ENCODE measurements around the gene CFL1. TPM values are rescaled to one million over a fixed set of nuclear protein-coding genes. Genes with fewer than 3 reads are reported as not detected.

The CFL1 gene
- total and polyA plus RNA-seq, 2 of the 8 experiments (the other 6 are each of a cell fraction or from before 2014, with no cell fraction given), result 1,252 to 1,365 TPM

DNA sequence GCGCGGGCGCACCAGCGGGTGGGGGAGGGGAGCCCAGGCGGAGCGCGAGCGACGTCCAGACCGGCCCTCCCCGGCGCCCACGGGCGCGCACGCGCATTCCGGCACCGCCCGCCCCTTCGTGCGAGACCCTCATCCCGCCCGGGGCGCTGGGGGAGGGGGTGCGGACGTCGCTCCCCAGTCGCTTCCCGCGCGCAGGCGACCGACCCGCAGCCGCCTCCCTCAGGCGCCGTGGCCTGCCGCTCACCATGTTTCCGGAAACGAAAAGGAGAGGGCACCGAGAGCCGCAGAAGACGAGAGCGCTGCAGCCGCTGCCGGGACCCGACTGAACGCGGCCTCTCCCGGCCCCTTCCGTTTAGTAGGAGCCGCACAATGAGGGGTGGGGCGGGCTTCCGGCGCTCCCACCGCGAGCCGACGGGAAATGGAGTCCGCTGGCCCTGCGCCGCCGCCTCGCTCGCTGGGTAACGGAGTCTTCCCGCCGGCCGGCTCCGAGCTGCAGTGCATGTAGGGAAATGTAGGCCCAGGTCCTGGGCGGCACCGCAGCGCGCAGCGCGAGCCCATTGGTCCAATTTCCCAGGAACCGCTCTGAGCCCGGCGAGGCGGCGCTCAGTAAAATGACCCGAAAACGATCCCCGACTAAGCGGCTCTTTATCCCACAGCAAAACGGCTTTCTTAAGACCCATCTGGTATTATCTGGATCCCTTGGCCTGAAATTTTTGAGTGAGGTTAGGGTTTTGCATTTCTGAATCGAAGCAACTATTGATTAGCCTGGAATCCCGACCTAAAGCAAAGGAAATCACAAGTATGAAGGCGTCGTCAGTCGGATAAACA lies at the start of gene CFL1 (continued):
- TF ChIP-seq RAD21 (IDR thresholded peaks at IDR 0.05 in 1 of 2, conservative IDR thresholded peaks at IDR 0.05 in 1 of 2; ENCODE audit: low read depth in 2 of 2, low read length in 2 of 2) (no peak), CHD1 (IDR thresholded peaks at IDR 0.05; ENCODE audit: low read depth, low read length) (no peak), ASH2L (IDR thresholded peaks at IDR 0.05; ENCODE audit: low read length) (no peak), CBX8 (IDR thresholded peaks at IDR 0.05; ENCODE audit: borderline replicate concordance, low read depth, low read length) (no peak), JUND (IDR thresholded peaks at IDR 0.05; ENCODE audit: low read length) (0 out of 2 replicates have a peak, but pooled peaks have one; percentile 15), SAP30 (IDR thresholded peaks at IDR 0.05; ENCODE audit: insufficient read depth, insufficient replicate concordance, low read length) (no peak), POLR2A (IDR thresholded peaks at IDR 0.05; ENCODE audit: control extremely low read depth in 1 of 2, low read depth in 2 of 2, low read length in 2 of 2) (peak in 1 of 2 experiments; percentile 100; a peak in 2 of 3 replicates), CEBPB (IDR thresholded peaks at IDR 0.05; ENCODE audit: low read depth, low read length) (no peak), CREB1 (IDR thresholded peaks at IDR 0.05) (peak; percentile 49; the same call in 1 of the 2 replicates)
- TF ChIP-seq, protein P1, sequence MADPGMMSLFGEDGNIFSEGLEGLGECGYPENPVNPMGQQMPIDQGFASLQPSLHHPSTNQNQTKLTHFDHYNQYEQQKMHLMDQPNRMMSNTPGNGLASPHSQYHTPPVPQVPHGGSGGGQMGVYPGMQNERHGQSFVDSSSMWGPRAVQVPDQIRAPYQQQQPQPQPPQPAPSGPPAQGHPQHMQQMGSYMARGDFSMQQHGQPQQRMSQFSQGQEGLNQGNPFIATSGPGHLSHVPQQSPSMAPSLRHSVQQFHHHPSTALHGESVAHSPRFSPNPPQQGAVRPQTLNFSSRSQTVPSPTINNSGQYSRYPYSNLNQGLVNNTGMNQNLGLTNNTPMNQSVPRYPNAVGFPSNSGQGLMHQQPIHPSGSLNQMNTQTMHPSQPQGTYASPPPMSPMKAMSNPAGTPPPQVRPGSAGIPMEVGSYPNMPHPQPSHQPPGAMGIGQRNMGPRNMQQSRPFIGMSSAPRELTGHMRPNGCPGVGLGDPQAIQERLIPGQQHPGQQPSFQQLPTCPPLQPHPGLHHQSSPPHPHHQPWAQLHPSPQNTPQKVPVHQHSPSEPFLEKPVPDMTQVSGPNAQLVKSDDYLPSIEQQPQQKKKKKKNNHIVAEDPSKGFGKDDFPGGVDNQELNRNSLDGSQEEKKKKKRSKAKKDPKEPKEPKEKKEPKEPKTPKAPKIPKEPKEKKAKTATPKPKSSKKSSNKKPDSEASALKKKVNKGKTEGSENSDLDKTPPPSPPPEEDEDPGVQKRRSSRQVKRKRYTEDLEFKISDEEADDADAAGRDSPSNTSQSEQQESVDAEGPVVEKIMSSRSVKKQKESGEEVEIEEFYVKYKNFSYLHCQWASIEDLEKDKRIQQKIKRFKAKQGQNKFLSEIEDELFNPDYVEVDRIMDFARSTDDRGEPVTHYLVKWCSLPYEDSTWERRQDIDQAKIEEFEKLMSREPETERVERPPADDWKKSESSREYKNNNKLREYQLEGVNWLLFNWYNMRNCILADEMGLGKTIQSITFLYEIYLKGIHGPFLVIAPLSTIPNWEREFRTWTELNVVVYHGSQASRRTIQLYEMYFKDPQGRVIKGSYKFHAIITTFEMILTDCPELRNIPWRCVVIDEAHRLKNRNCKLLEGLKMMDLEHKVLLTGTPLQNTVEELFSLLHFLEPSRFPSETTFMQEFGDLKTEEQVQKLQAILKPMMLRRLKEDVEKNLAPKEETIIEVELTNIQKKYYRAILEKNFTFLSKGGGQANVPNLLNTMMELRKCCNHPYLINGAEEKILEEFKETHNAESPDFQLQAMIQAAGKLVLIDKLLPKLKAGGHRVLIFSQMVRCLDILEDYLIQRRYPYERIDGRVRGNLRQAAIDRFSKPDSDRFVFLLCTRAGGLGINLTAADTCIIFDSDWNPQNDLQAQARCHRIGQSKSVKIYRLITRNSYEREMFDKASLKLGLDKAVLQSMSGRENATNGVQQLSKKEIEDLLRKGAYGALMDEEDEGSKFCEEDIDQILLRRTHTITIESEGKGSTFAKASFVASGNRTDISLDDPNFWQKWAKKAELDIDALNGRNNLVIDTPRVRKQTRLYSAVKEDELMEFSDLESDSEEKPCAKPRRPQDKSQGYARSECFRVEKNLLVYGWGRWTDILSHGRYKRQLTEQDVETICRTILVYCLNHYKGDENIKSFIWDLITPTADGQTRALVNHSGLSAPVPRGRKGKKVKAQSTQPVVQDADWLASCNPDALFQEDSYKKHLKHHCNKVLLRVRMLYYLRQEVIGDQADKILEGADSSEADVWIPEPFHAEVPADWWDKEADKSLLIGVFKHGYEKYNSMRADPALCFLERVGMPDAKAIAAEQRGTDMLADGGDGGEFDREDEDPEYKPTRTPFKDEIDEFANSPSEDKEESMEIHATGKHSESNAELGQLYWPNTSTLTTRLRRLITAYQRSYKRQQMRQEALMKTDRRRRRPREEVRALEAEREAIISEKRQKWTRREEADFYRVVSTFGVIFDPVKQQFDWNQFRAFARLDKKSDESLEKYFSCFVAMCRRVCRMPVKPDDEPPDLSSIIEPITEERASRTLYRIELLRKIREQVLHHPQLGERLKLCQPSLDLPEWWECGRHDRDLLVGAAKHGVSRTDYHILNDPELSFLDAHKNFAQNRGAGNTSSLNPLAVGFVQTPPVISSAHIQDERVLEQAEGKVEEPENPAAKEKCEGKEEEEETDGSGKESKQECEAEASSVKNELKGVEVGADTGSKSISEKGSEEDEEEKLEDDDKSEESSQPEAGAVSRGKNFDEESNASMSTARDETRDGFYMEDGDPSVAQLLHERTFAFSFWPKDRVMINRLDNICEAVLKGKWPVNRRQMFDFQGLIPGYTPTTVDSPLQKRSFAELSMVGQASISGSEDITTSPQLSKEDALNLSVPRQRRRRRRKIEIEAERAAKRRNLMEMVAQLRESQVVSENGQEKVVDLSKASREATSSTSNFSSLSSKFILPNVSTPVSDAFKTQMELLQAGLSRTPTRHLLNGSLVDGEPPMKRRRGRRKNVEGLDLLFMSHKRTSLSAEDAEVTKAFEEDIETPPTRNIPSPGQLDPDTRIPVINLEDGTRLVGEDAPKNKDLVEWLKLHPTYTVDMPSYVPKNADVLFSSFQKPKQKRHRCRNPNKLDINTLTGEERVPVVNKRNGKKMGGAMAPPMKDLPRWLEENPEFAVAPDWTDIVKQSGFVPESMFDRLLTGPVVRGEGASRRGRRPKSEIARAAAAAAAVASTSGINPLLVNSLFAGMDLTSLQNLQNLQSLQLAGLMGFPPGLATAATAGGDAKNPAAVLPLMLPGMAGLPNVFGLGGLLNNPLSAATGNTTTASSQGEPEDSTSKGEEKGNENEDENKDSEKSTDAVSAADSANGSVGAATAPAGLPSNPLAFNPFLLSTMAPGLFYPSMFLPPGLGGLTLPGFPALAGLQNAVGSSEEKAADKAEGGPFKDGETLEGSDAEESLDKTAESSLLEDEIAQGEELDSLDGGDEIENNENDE (IDR thresholded peaks at IDR 0.05; ENCODE audit: insufficient replicate concordance, low read length), result no peak

Measured in H1 (cell line).